Spleen (tissue), 11 donors: Measurements from ENCODE around the gene PRKG1. TPM values are rescaled to one million over a fixed set of nuclear protein-coding genes. Genes with fewer than 3 reads are reported as not detected.

Experiments used
- DNase-seq: peaks from one replicate; pipeline ENCODE4 v3.0.0-alpha.2; 2020
- H3K27ac ChIP-seq, 8 donors: fragments of 200-600 bp; sonication (generic) in 7 of 8; 1 replicate in 4 of 8; 2 replicates in 4 of 8; pipeline versions ENCODE4 v1.5.0 to v1.8.0; 2016 to 2021; ENCODE audit warnings: inconsistent platforms in 4 of 8, mild to moderate bottlenecking in 4 of 8, moderate library complexity in 1 of 8
- H3K27me3 ChIP-seq, 7 donors: fragments of 200-600 bp; sonication (generic) in 6 of 7; replicated peaks in 1 of 7; 1 replicate in 4 of 7; 2 replicates in 3 of 7; pipeline versions ENCODE4 v1.5.0 to v1.8.0; 2016 to 2021; ENCODE audit warnings: inconsistent platforms in 3 of 7, mild to moderate bottlenecking in 1 of 7
- H3K36me3 ChIP-seq, 6 donors: fragments of 200-600 bp; sonication (generic) in 5 of 6; 1 replicate in 4 of 6; 2 replicates in 2 of 6; pipeline versions ENCODE4 v1.5.0 to v1.8.0; 2016 to 2021; ENCODE audit warnings: inconsistent platforms in 2 of 6
- H3K4me1 ChIP-seq, 6 donors: fragments of 200-600 bp; sonication (generic) in 5 of 6; 1 replicate in 3 of 6; 2 replicates in 3 of 6; pipeline versions ENCODE4 v1.5.0 to v1.8.0; 2016 to 2021; ENCODE audit warnings: inconsistent platforms in 3 of 6
- H3K4me3 ChIP-seq, 8 donors: fragments of 200-600 bp; sonication (generic) in 7 of 8; 1 replicate in 4 of 8; 2 replicates in 4 of 8; pipeline versions ENCODE4 v1.5.0 to v1.8.0; 2016 to 2021; ENCODE audit warnings: inconsistent platforms in 4 of 8, mild to moderate bottlenecking in 4 of 8, moderate library complexity in 2 of 8
- H3K9me3 ChIP-seq, 8 donors: fragments of 200-600 bp; sonication (generic) in 7 of 8; 1 replicate in 4 of 8; 2 replicates in 4 of 8; pipeline versions ENCODE4 v1.5.0 to v1.8.0; 2016 to 2021; ENCODE audit warnings: inconsistent platforms in 4 of 8
- CTCF ChIP-seq, 11 experiments: fragments of 200-600 bp in 7 of 11; fragments of 450-650 bp in 4 of 11; sonication (generic) in 4 of 11; IDR thresholded peaks in 8 of 11; conservative IDR thresholded peaks in 3 of 11; 1 replicate in 7 of 11; 2 replicates in 4 of 11; pipeline versions ENCODE4 v1.4.0 to v1.8.0; 2016 to 2021; ENCODE audit warnings: antibody characterized with exemption in 11 of 11, inconsistent platforms in 4 of 11, mild to moderate bottlenecking in 1 of 11
- POLR2A ChIP-seq, 3 donors: fragments of 450-650 bp; IDR thresholded peaks; one replicate each; pipeline ENCODE4 v1.5.1; 2017; ENCODE audit warnings: antibody characterized with exemption in 3 of 3, mild to moderate bottlenecking in 1 of 3
- POLR2AphosphoS5 ChIP-seq, 3 donors: sonication (generic); formaldehyde crosslinking; IDR thresholded peaks; one replicate each; pipeline ENCODE4 v1.5.1; 2017; ENCODE audit warnings: antibody characterized with exemption in 3 of 3
- WGBS, 5 donors: extraction: QIAGEN DNeasy Blood & Tissue Kit in 3 of 5; methylation state at CpG; one replicate each; pipeline versions ENCODE4 v1.1.5 to v1.1.7; 2013 to 2018; 5-methylcytosine and 5-hydroxymethylcytosine counted together
- intact Hi-C: fragments of 100-400 bp; cut with DNase I; formaldehyde crosslinking; loops from one replicate; pipeline ENCODE4 v1.15.0; 2023; ENCODE audit warnings: low total_unique reads
- polyA plus RNA-seq, 3 donors: library from polyadenylated mRNA; stranded (reverse); fragments of 200-250 nt; gene quantifications; one replicate each; pipeline ENCODE4 v1.2.1, GENCODE V29; 2013
- total RNA-seq, 7 donors: library from RNA; depleted of rRNA in 3 of 7; stranded (reverse); fragments of >200 nt in 3 of 7; fragmentation: NEBNext Ultra II Directional in 4 of 7; extraction: Animal tissue kit (Norgen Biotek cat#: 25700) in 4 of 7; gene quantifications; one replicate each; pipeline versions ENCODE4 v1.1.0 to v1.2.1, GENCODE V29; 2016 to 2021
- donor health status: healthy with polysubstance abuse.
- donor health status: DM: no; HTN: no; CAD: no; lungs with moderate emphysema.
- donor health status: DM: no; HTN: no; CAD: no.
- donor health status: Bipolar disorder and iron deficiency.
- donor health status: healthy.
- donor health status: DM: no; HTN: no; CAD: no.
- donor health status: DM: yes; HTN: yes; CAD: no.

Gene PRKG1
- total and polyA plus RNA-seq, 10 donors: 0.65 to 10.5 (median 7.2) TPM

DNA sequence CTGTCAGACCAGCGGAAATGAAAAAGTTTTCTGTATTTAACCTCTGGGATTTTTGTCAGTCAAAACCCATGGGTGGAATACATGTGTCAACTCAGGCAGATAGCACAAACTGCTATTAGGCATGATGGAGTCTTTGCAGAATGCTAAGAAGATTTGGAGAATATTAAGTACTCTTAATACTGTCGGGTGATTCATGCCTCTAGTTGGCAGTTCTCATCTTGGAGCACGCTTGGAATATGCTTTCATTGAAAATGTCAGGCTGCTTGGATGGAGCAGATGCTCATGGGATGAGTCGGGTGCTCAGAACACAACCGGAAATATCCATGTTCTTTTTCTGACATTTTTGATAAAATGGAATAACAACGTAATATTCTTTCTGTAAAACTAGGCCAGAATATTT, 27.6 kb upstream of the PRKG1 start:
- H3K27ac ChIP-seq: no peak overlapping the region
- H3K4me3 ChIP-seq: no peak overlapping the region
- no peaks in the 10 kb centered on the region for H3K27me3 ChIP-seq
- no peak for TF ChIP-seq POLR2A (IDR thresholded peaks at IDR 0.05)
- no peak for TF ChIP-seq POLR2AphosphoS5 (IDR thresholded peaks at IDR 0.05)
- TF ChIP-seq CTCF (IDR thresholded peaks at IDR 0.05 in 8 of 11, conservative IDR thresholded peaks at IDR 0.05 in 3 of 11): no peak
- no peaks in the 10 kb centered on the region for H3K36me3 ChIP-seq
- no peaks in the 10 kb centered on the region for H3K4me1 ChIP-seq
- 73 to 95% (median 87%) methylated on average over 6 of the region's 6 CpGs for WGBS, 5 donors
- no peaks in the 10 kb centered on the region for H3K9me3 ChIP-seq
- no peak for DNase-seq
- intact Hi-C loops: no loop called here

- H3K4me3 ChIP-seq: no peak overlapping the region
- intact Hi-C loops: no loop called here
- H3K4me1 ChIP-seq: no peaks in the 10 kb centered on the region
- no peaks in the 10 kb centered on the region for H3K36me3 ChIP-seq
- H3K9me3 ChIP-seq: no peaks in the 10 kb centered on the region
- no peak for DNase-seq
- no peak overlapping the region for H3K27ac ChIP-seq
- TF ChIP-seq POLR2AphosphoS5 (IDR thresholded peaks at IDR 0.05): no peak
- TF ChIP-seq CTCF (IDR thresholded peaks at IDR 0.05 in 8 of 11, conservative IDR thresholded peaks at IDR 0.05 in 3 of 11): no peak
- no peak for TF ChIP-seq POLR2A (IDR thresholded peaks at IDR 0.05)
- peaks cover 0 to under 1% (median 0%) of the 10 kb centered on the region in 7 donors for H3K27me3 ChIP-seq
- 78 to 88% (median 81%) methylated on average over 2 of the region's 2 CpGs for WGBS, 5 donors
Observed at GRCh38 chr10:51047857-51048256, 26.4 kb upstream of the PRKG1 start.

DNA sequence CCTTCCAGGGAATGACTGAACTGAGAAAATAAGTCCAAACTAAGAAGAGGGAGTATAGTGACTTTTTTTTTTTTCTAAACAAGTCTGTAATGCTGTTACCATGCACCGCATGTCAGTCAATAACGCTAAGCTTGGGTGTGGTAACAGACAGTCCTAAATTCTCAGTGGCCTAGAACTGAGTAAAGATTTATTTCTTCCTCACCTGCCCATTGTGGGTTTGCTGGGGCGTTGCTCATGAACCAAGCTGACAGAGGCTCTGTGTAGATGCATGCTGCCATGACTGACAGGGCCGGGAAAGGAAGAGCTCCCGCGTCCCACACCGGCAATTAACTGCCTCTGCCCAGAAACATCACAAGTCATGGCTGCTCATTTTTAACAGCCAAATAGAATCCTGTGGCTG, 25.5 kb upstream of the PRKG1 start:
- Histone ChIP-seq H3K4me3 (no peak overlapping the region), H3K4me1 (no peaks in the 10 kb centered on the region), H3K27me3 (peaks cover 0 to 5% (median 0%) of the 10 kb centered on the region in 7 donors), H3K36me3 (no peaks in the 10 kb centered on the region), H3K9me3 (no peaks in the 10 kb centered on the region), H3K27ac (no peak overlapping the region)
- no peak for DNase-seq
- intact Hi-C loops: no loop called here
- WGBS, 5 donors: 75 to 84% (median 80%) methylated on average over 7 of the region's 7 CpGs
- TF ChIP-seq POLR2A (IDR thresholded peaks at IDR 0.05): no peak
- no peak for TF ChIP-seq POLR2AphosphoS5 (IDR thresholded peaks at IDR 0.05)
- no peak for TF ChIP-seq CTCF (IDR thresholded peaks at IDR 0.05 in 8 of 11, conservative IDR thresholded peaks at IDR 0.05 in 3 of 11)

GRCh38 chr10:51052163-51052562, 22.1 kb upstream of the PRKG1 start:
- Histone ChIP-seq H3K36me3 (no peaks in the 10 kb centered on the region), H3K9me3 (no peaks in the 10 kb centered on the region), H3K27me3 (peaks cover 0 to 5% (median 0%) of the 10 kb centered on the region in 7 donors), H3K4me3 (no peak overlapping the region), H3K4me1 (no peaks in the 10 kb centered on the region), H3K27ac (no peak overlapping the region)
- DNase-seq: no peak
- intact Hi-C loops: no loop called here
- no peak for TF ChIP-seq POLR2AphosphoS5 (IDR thresholded peaks at IDR 0.05)
- TF ChIP-seq CTCF (IDR thresholded peaks at IDR 0.05 in 8 of 11, conservative IDR thresholded peaks at IDR 0.05 in 3 of 11): no peak
- TF ChIP-seq POLR2A (IDR thresholded peaks at IDR 0.05): no peak
